Keratinocyte (primary cell): ENCODE data around the gene CDKAL1. TPM values are rescaled to one million over a fixed set of nuclear protein-coding genes. Genes with fewer than 3 reads are reported as not detected.

Source experiments
- DNase-seq: peaks from one replicate; pipeline ENCODE4 v3.0.0-alpha.2; 2011; ENCODE audit warnings: low read depth, missing footprints, low spot score
- FAIRE-seq: peaks from 2 replicates; lab custom pipeline; 2011; peaks lifted over from hg19 to GRCh38; lab: Jason Lieb, UNC
- H2AFZ ChIP-seq: 2 replicates; pipeline ENCODE4 v1.6.0; 2012; ENCODE audit warnings: low read length, control low read depth, inconsistent platforms; ENCODE audit not compliant: control insufficient read depth
- H3K27ac ChIP-seq: 2 replicates; pipeline ENCODE4 v1.5.1; 2011; ENCODE audit warnings: low read length; ENCODE audit not compliant: control insufficient read depth, insufficient read depth
- H3K27me3 ChIP-seq: 3 replicates; pipeline ENCODE4 v1.6.0; 2011; ENCODE audit warnings: low read length; ENCODE audit not compliant: control insufficient read depth, insufficient read depth; ENCODE audit errors: extremely low read depth
- H3K36me3 ChIP-seq, 2 experiments: 2 replicates in 1 of 2; 3 replicates in 1 of 2; pipeline ENCODE4 v1.5.1; 2011; ENCODE audit warnings: low read length in 2 of 2, mild to moderate bottlenecking in 1 of 2; ENCODE audit not compliant: control insufficient read depth in 2 of 2, insufficient read depth in 2 of 2; ENCODE audit errors: extremely low read depth in 1 of 2
- H3K4me1 ChIP-seq: 3 replicates; pipeline ENCODE4 v1.5.1; 2011; ENCODE audit warnings: low read length; ENCODE audit not compliant: control insufficient read depth, insufficient read depth; ENCODE audit errors: extremely low read depth
- H3K4me2 ChIP-seq: 3 replicates; pipeline ENCODE4 v1.6.0; 2011; ENCODE audit warnings: low read depth, low read length; ENCODE audit not compliant: control insufficient read depth, insufficient read depth; ENCODE audit errors: extremely low read depth
- H3K4me3 ChIP-seq, 3 experiments: fragments of 200-600 bp in 1 of 3; sonication (generic) in 1 of 3; 2 replicates in 2 of 3; 3 replicates in 1 of 3; pipeline ENCODE4 v1.5.1; 2011 to 2016; ENCODE audit warnings: low read length in 3 of 3, mild to moderate bottlenecking in 3 of 3, control low read depth in 2 of 3, inconsistent platforms in 1 of 3, low read depth in 1 of 3, mixed read lengths in 1 of 3, mixed run types in 1 of 3, moderate library complexity in 1 of 3; ENCODE audit not compliant: control insufficient read depth in 2 of 3, insufficient read depth in 2 of 3; ENCODE audit errors: extremely low read depth in 1 of 3
- H3K79me2 ChIP-seq: 2 replicates; pipeline ENCODE4 v1.6.0; 2012; ENCODE audit warnings: low read length; ENCODE audit not compliant: control insufficient read depth, insufficient read depth
- H3K9ac ChIP-seq: 3 replicates; pipeline ENCODE4 v1.6.0; 2011; ENCODE audit warnings: low read length; ENCODE audit not compliant: control insufficient read depth, insufficient read depth; ENCODE audit errors: extremely low read depth
- H3K9me1 ChIP-seq: 3 replicates; pipeline ENCODE4 v1.6.0; 2011; ENCODE audit warnings: low read length; ENCODE audit not compliant: control insufficient read depth, insufficient read depth; ENCODE audit errors: extremely low read depth
- H3K9me3 ChIP-seq: 2 replicates; pipeline ENCODE4 v1.5.1; 2012; ENCODE audit warnings: low read depth, low read length; ENCODE audit not compliant: control insufficient read depth
- H4K20me1 ChIP-seq: 3 replicates; pipeline ENCODE4 v1.6.0; 2011; ENCODE audit warnings: low read length; ENCODE audit not compliant: control insufficient read depth, insufficient read depth; ENCODE audit errors: extremely low read depth
- EZH2 ChIP-seq: IDR thresholded peaks from one replicate; pipeline ENCODE4 v1.6.1; 2012; ENCODE audit warnings: inconsistent platforms, mild to moderate bottlenecking, low read length, moderate library complexity
- dilution Hi-C: fragments of 300-500 bp; cut with MboI; formaldehyde crosslinking; loops from one replicate; pipeline ENCODE4 v1.7.0; 2020; ENCODE audit warnings: low sequenced_read_pairs; ENCODE audit not compliant: extremely low pct_ligation_motif_present
- polyA plus RNA-seq, 5 experiments: library from polyadenylated mRNA; depleted of rRNA in 3 of 5; stranded (reverse) in 3 of 5; stranded (forward) in 1 of 5; unstranded in 1 of 5; fragments of >200 nt; gene quantifications; 1 replicate in 1 of 5; 2 replicates in 3 of 5; 3 replicates in 1 of 5; pipeline versions ENCODE4 v1.2.1 to v1.2.3, GENCODE V29; 2011 to 2012; ENCODE audit warnings: missing spikeins in 2 of 5, low read depth in 1 of 5, low replicate concordance in 1 of 5
- TF ChIP-seq, protein P1 (sequence below), 3 experiments: IDR thresholded peaks in 1 of 3; conservative IDR thresholded peaks in 1 of 3; optimal IDR thresholded peaks in 1 of 3; 2 replicates in 2 of 3; 3 replicates in 1 of 3; pipeline versions ENCODE3 to v1.5.1; 2011; ENCODE audit warnings: low read length in 3 of 3, mild to moderate bottlenecking in 3 of 3, moderate library complexity in 2 of 3, control low read depth in 1 of 3, inconsistent platforms in 1 of 3; ENCODE audit not compliant: insufficient read depth in 2 of 3; ENCODE audit errors: extremely low read depth in 1 of 3

The CDKAL1 gene
- polyA plus RNA-seq, 1 donor (not counting 4 experiments of a cell fraction or from before 2014, with no cell fraction given), result 5.6 TPM

DNA sequence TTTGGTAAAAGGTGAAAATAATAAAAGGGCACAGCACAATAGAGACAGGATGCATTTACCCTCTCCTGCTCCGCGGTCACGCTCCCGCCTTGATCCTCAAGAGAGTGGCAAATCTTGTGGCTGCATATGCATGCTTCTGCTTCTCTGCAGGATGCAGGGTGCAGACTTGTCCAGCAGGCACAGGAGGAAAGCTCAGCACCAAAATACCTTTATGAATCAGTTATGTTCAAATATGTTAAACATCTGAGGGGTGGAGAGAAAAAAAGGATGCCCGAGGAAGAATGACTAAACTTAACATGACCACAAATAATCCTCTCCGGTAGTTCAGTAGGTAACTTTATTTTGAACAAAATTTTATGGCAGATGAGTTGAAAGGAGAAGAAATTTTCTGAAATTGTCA is 693.2 kb downstream of the CDKAL1 start:
- Histone ChIP-seq H3K27me3 (no peaks in the 10 kb centered on the region), H4K20me1 (no peaks in the 10 kb centered on the region), H3K9me3 (peaks cover 14% of the 10 kb centered on the region), H3K4me3 (peak overlapping the region in 1 of 3 experiments; percentile 29), H2AFZ (no peak overlapping the region), H3K4me1 (peaks cover 44% of the 10 kb centered on the region), H3K9ac (peak overlapping the region; percentile 70), H3K4me2 (peak overlapping the region; percentile 78), H3K36me3 (peaks cover 0 to 4% of the 10 kb centered on the region in 2 experiments), H3K79me2 (no peaks in the 10 kb centered on the region), H3K27ac (peak overlapping the region; percentile 92), H3K9me1 (no peaks in the 10 kb centered on the region)
- TF ChIP-seq, protein P1, sequence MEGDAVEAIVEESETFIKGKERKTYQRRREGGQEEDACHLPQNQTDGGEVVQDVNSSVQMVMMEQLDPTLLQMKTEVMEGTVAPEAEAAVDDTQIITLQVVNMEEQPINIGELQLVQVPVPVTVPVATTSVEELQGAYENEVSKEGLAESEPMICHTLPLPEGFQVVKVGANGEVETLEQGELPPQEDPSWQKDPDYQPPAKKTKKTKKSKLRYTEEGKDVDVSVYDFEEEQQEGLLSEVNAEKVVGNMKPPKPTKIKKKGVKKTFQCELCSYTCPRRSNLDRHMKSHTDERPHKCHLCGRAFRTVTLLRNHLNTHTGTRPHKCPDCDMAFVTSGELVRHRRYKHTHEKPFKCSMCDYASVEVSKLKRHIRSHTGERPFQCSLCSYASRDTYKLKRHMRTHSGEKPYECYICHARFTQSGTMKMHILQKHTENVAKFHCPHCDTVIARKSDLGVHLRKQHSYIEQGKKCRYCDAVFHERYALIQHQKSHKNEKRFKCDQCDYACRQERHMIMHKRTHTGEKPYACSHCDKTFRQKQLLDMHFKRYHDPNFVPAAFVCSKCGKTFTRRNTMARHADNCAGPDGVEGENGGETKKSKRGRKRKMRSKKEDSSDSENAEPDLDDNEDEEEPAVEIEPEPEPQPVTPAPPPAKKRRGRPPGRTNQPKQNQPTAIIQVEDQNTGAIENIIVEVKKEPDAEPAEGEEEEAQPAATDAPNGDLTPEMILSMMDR (optimal IDR thresholded peaks at IDR 0.05 in 1 of 3, IDR thresholded peaks at IDR 0.05 in 1 of 3, conservative IDR thresholded peaks at IDR 0.05 in 1 of 3; ENCODE audit: extremely low read depth in 1 of 3, insufficient read depth in 2 of 3, low read length in 3 of 3), result peak; percentile 13 to 46 (median 22)
- no peak for TF ChIP-seq EZH2
- peak; percentile 88 for FAIRE-seq
- dilution Hi-C loops, result no loop called here
- peak; percentile 76 for DNase-seq

GRCh38 chr6:21228411-21228810 is 694.2 kb downstream of the CDKAL1 start:
- Histone ChIP-seq H3K9me3 (peaks cover 18% of the 10 kb centered on the region), H3K27me3 (no peaks in the 10 kb centered on the region), H3K4me3 (peak overlapping the region in 1 of 3 experiments; percentile 36), H3K79me2 (no peaks in the 10 kb centered on the region), H3K9ac (peak overlapping the region; percentile 70), H2AFZ (no peak overlapping the region), H3K4me2 (peak overlapping the region; percentile 78), H3K27ac (peak overlapping the region; percentile 92), H3K9me1 (no peaks in the 10 kb centered on the region), H4K20me1 (no peaks in the 10 kb centered on the region), H3K36me3 (peaks cover 0 to 4% of the 10 kb centered on the region in 2 experiments), H3K4me1 (peaks cover 44% of the 10 kb centered on the region)
- DNase-seq (peak; percentile 94), FAIRE-seq (no peak)
- dilution Hi-C loops, result no loop called here
- TF ChIP-seq, protein P1 (optimal IDR thresholded peaks at IDR 0.05 in 1 of 3, IDR thresholded peaks at IDR 0.05 in 1 of 3, conservative IDR thresholded peaks at IDR 0.05 in 1 of 3; ENCODE audit: extremely low read depth in 1 of 3, insufficient read depth in 2 of 3, low read length in 3 of 3), result no peak
- no peak for TF ChIP-seq EZH2
